ENCODE data around the gene BTBD16.

GRCh38 chr10:122291739-122292138, 20.6 kb downstream of the BTBD16 start:
- TF ChIP-seq CTCF (IDR thresholded peaks at IDR 0.05), result no peak
- no peak for TF ChIP-seq POLR2A (IDR thresholded peaks at IDR 0.05)

Data from body of pancreas (tissue), 4 donors.